Muscle layer of colon (tissue), 2 donors: ENCODE measurements around the gene EPX.

Source experiments
- H3K27ac ChIP-seq: one replicate; pipeline ENCODE4 v1.7.0; 2013; ENCODE audit warnings: low read depth, mild to moderate bottlenecking, low read length, moderate library complexity
- H3K27me3 ChIP-seq, 2 donors: one replicate each; pipeline ENCODE4 v1.7.0; 2013; ENCODE audit warnings: low read length in 2 of 2, mild to moderate bottlenecking in 2 of 2; ENCODE audit not compliant: insufficient read depth in 2 of 2, control insufficient read depth in 1 of 2
- H3K36me3 ChIP-seq: one replicate; pipeline ENCODE4 v1.7.0; 2013; ENCODE audit warnings: mild to moderate bottlenecking, low read length; ENCODE audit not compliant: insufficient read depth
- H3K4me1 ChIP-seq: one replicate; pipeline ENCODE4 v1.7.0; 2013; ENCODE audit warnings: mild to moderate bottlenecking, low read length; ENCODE audit not compliant: insufficient read depth
- H3K4me3 ChIP-seq, 2 donors: one replicate each; pipeline ENCODE4 v1.7.0; 2013; ENCODE audit warnings: low read length in 2 of 2, low read depth in 1 of 2, mild to moderate bottlenecking in 1 of 2, moderate library complexity in 1 of 2
- H3K9ac ChIP-seq: one replicate; pipeline ENCODE4 v1.7.0; 2013; ENCODE audit warnings: low read length
- H3K9me3 ChIP-seq: one replicate; pipeline ENCODE4 v1.7.0; 2013; ENCODE audit warnings: mild to moderate bottlenecking, low read length
- donor health status: abdominal sarcoma.
- donor health status: Adenocarcinoma of cecum.

EPX gene

GRCh38 chr17:58187063-58187462 lies 5.5 kb upstream of the EPX start:
- H3K27ac ChIP-seq = no peak overlapping the region
- peaks cover 2 to 16% of the 10 kb centered on the region in 2 donors for H3K27me3 ChIP-seq
- no peaks in the 10 kb centered on the region for H3K9me3 ChIP-seq
- no peaks in the 10 kb centered on the region for H3K36me3 ChIP-seq
- no peaks in the 10 kb centered on the region for H3K4me1 ChIP-seq
- H3K9ac ChIP-seq = no peak overlapping the region
- no peak overlapping the region for H3K4me3 ChIP-seq

GRCh38 chr17:58187675-58188074 lies 4.9 kb upstream of the EPX start:
- no peaks in the 10 kb centered on the region for H3K36me3 ChIP-seq
- H3K27me3 ChIP-seq = peaks cover 7 to 16% of the 10 kb centered on the region in 2 donors
- no peaks in the 10 kb centered on the region for H3K4me1 ChIP-seq
- no peak overlapping the region for H3K9ac ChIP-seq
- H3K9me3 ChIP-seq = no peaks in the 10 kb centered on the region
- H3K4me3 ChIP-seq = no peak overlapping the region
- no peak overlapping the region for H3K27ac ChIP-seq

- Histone ChIP-seq H3K36me3 (no peaks in the 10 kb centered on the region), H3K4me1 (no peaks in the 10 kb centered on the region), H3K9me3 (no peaks in the 10 kb centered on the region), H3K9ac (no peak overlapping the region), H3K4me3 (no peak overlapping the region), H3K27me3 (peaks cover 7 to 16% of the 10 kb centered on the region in 2 donors), H3K27ac (no peak overlapping the region)
Observed at GRCh38 chr17:58189436-58190146, 2.9 kb upstream of the EPX start.

- Histone ChIP-seq H3K27ac (no peak overlapping the region), H3K27me3 (peaks cover 7 to 16% of the 10 kb centered on the region in 2 donors), H3K4me3 (no peak overlapping the region), H3K36me3 (no peaks in the 10 kb centered on the region), H3K9me3 (no peaks in the 10 kb centered on the region), H3K9ac (no peak overlapping the region), H3K4me1 (no peaks in the 10 kb centered on the region)
Observed at GRCh38 chr17:58191241-58191896, 1.2 kb upstream of the EPX start.

- Histone ChIP-seq H3K27me3 (peaks cover 7 to 23% of the 10 kb centered on the region in 2 donors), H3K9me3 (no peaks in the 10 kb centered on the region)
Observed at GRCh38 chr17:58193641-58194255, 1.2 kb downstream of the EPX start.

GRCh38 chr17:58195518-58196123 lies 3.1 kb downstream of the EPX start:
- no peak overlapping the region for H3K4me3 ChIP-seq

More at GRCh38 chr17:58193641-58194255, 1.2 kb downstream of the EPX start:
- Histone ChIP-seq H3K4me3 (no peak overlapping the region), H3K36me3 (no peaks in the 10 kb centered on the region), H3K9ac (no peak overlapping the region), H3K4me1 (no peaks in the 10 kb centered on the region), H3K27ac (no peak overlapping the region)

GRCh38 chr17:58196610-58197009 lies 4.1 kb downstream of the EPX start:
- Histone ChIP-seq H3K36me3 (no peaks in the 10 kb centered on the region), H3K27ac (no peak overlapping the region), H3K27me3 (peaks cover 7 to 9% of the 10 kb centered on the region in 2 donors), H3K9ac (no peak overlapping the region), H3K4me1 (no peaks in the 10 kb centered on the region), H3K9me3 (no peaks in the 10 kb centered on the region), H3K4me3 (no peak overlapping the region)

More at GRCh38 chr17:58195518-58196123, 3.1 kb downstream of the EPX start:
- peaks cover 7 to 14% of the 10 kb centered on the region in 2 donors for H3K27me3 ChIP-seq
- no peak overlapping the region for H3K9ac ChIP-seq
- H3K36me3 ChIP-seq = no peaks in the 10 kb centered on the region
- H3K9me3 ChIP-seq = no peaks in the 10 kb centered on the region
- H3K27ac ChIP-seq = no peak overlapping the region
- no peaks in the 10 kb centered on the region for H3K4me1 ChIP-seq

- H3K36me3 ChIP-seq = no peaks in the 10 kb centered on the region
- H3K27ac ChIP-seq = no peak overlapping the region
- peaks cover 0 to 9% of the 10 kb centered on the region in 2 donors for H3K27me3 ChIP-seq
- H3K9me3 ChIP-seq = no peaks in the 10 kb centered on the region
- no peaks in the 10 kb centered on the region for H3K4me1 ChIP-seq
- H3K9ac ChIP-seq = no peak overlapping the region
- H3K4me3 ChIP-seq = no peak overlapping the region
Observed at GRCh38 chr17:58200024-58200633, 7.6 kb downstream of the EPX start.

- Histone ChIP-seq H3K27me3 (peaks cover 0 to 9% of the 10 kb centered on the region in 2 donors), H3K4me1 (no peaks in the 10 kb centered on the region), H3K36me3 (peaks cover 17% of the 10 kb centered on the region), H3K27ac (no peak overlapping the region), H3K4me3 (no peak overlapping the region), H3K9ac (no peak overlapping the region), H3K9me3 (no peaks in the 10 kb centered on the region)
Observed at GRCh38 chr17:58202859-58203258, 10.3 kb downstream of the EPX start.

- H3K36me3 ChIP-seq = peaks cover 28% of the 10 kb centered on the region
- no peak overlapping the region for H3K9ac ChIP-seq
- no peak overlapping the region for H3K27ac ChIP-seq
- no peaks in the 10 kb centered on the region for H3K27me3 ChIP-seq
- H3K4me3 ChIP-seq = no peak overlapping the region
- H3K9me3 ChIP-seq = no peaks in the 10 kb centered on the region
- H3K4me1 ChIP-seq = no peaks in the 10 kb centered on the region
Observed at GRCh38 chr17:58204796-58205195, 12.3 kb downstream of the EPX start.

- H3K9me3 ChIP-seq = no peaks in the 10 kb centered on the region
- no peaks in the 10 kb centered on the region for H3K27me3 ChIP-seq
- no peak overlapping the region for H3K9ac ChIP-seq
- H3K36me3 ChIP-seq = peaks cover 39% of the 10 kb centered on the region
- H3K27ac ChIP-seq = no peak overlapping the region
- H3K4me3 ChIP-seq = no peak overlapping the region
- no peaks in the 10 kb centered on the region for H3K4me1 ChIP-seq
Observed at GRCh38 chr17:58205936-58206335, 13.4 kb downstream of the EPX start.
